Neural cell (in vitro differentiated cells): ENCODE measurements around the gene CD47. TPM values are rescaled to one million over a fixed set of nuclear protein-coding genes. Genes with fewer than 3 reads are reported as not detected.

Source experiments
- H2AFZ ChIP-seq: fragments of 200-600, 300-800 bp; sonication (generic), shearing (Covaris generic); 2 replicates; pipeline ENCODE4 v1.6.0; 2014; ENCODE audit warnings: low read depth, mild to moderate bottlenecking, antibody characterized with exemption, low read length, moderate library complexity
- H3F3A ChIP-seq: fragments of 200-600 bp; shearing (Covaris generic); 2 replicates; pipeline ENCODE4 v1.6.1; 2016; ENCODE audit warnings: mild to moderate bottlenecking, moderate library complexity, mixed read lengths, antibody characterized with exemption, low read length; ENCODE audit not compliant: insufficient read depth, poor library complexity, severe bottlenecking
- H3K27ac ChIP-seq: fragments of 200-600, 300-800 bp; sonication (generic), shearing (Covaris generic); 2 replicates; pipeline ENCODE4 v1.5.1; 2014; ENCODE audit warnings: mild to moderate bottlenecking, low read length, moderate library complexity
- H3K27me3 ChIP-seq: fragments of 300-800, 200-600 bp; sonication (generic), shearing (Covaris generic); 2 replicates; pipeline ENCODE4 v1.6.0; 2014; ENCODE audit warnings: mild to moderate bottlenecking, low read depth, low read length, moderate library complexity; ENCODE audit not compliant: insufficient read depth
- H3K36me3 ChIP-seq: fragments of 300-800, 200-600 bp; sonication (generic), shearing (Covaris generic); 2 replicates; pipeline ENCODE4 v1.5.1; 2014; ENCODE audit warnings: mild to moderate bottlenecking, antibody characterized with exemption, low read length, moderate library complexity; ENCODE audit not compliant: insufficient read depth
- H3K4me2 ChIP-seq: fragments of 300-800, 200-600 bp; sonication (generic), shearing (Covaris generic); 2 replicates; pipeline ENCODE4 v1.6.0; 2014; ENCODE audit warnings: mild to moderate bottlenecking, low read length
- H3K4me3 ChIP-seq: fragments of 300-800, 200-600 bp; sonication (generic), shearing (Covaris generic); 2 replicates; pipeline ENCODE4 v1.5.1; 2014; ENCODE audit warnings: mild to moderate bottlenecking, low read length, moderate library complexity
- H3K79me2 ChIP-seq: fragments of 200-600 bp; shearing (Covaris generic); replicated peaks from 2 replicates; pipeline ENCODE4 v1.6.0; 2014; ENCODE audit warnings: mild to moderate bottlenecking, low read length, moderate library complexity; ENCODE audit not compliant: insufficient read depth
- H3K9ac ChIP-seq: fragments of 300-800, 200-600 bp; sonication (generic), shearing (Covaris generic); 2 replicates; pipeline ENCODE4 v1.6.1; 2016; ENCODE audit warnings: mild to moderate bottlenecking, low read length, mixed read lengths
- H3K9me2 ChIP-seq: fragments of 200-600 bp; shearing (Covaris generic); 2 replicates; pipeline ENCODE4 v1.6.1; 2016; ENCODE audit warnings: mild to moderate bottlenecking, low read length, mixed read lengths; ENCODE audit not compliant: insufficient read depth
- H3K9me3 ChIP-seq: fragments of 200-600, 300-800 bp; sonication (generic), shearing (Covaris generic); 2 replicates; pipeline ENCODE4 v1.6.1; 2016; ENCODE audit warnings: mild to moderate bottlenecking, mixed run types, low read length, moderate library complexity, mixed read lengths
- H4K20me1 ChIP-seq: fragments of 200-600 bp; shearing (Covaris generic); 2 replicates; pipeline ENCODE4 v1.6.1; 2016; ENCODE audit warnings: mild to moderate bottlenecking, mixed run types; ENCODE audit not compliant: insufficient read depth
- CTCF ChIP-seq: fragments of 450-650 bp; IDR thresholded peaks from 2 replicates; pipeline ENCODE4 v1.5.1; 2014; ENCODE audit warnings: antibody characterized with exemption, mild to moderate bottlenecking, moderate library complexity; ENCODE audit not compliant: poor library complexity, severe bottlenecking
- EP300 ChIP-seq: fragments of 450-650 bp; conservative IDR thresholded peaks from 2 replicates; pipeline ENCODE4 v1.6.1; 2014; ENCODE audit warnings: antibody characterized with exemption, mild to moderate bottlenecking, moderate library complexity; ENCODE audit not compliant: poor library complexity, severe bottlenecking
- EZH2 ChIP-seq: fragments of 200-600, 300-800 bp; shearing (Covaris generic), sonication (generic); IDR thresholded peaks from 2 replicates; pipeline ENCODE4 v1.6.1; 2014; ENCODE audit warnings: antibody characterized with exemption, low read length, borderline replicate concordance, mild to moderate bottlenecking; ENCODE audit not compliant: insufficient read depth, poor library complexity, severe bottlenecking
- MXI1 ChIP-seq: fragments of 450-650 bp; conservative IDR thresholded peaks from 2 replicates; pipeline ENCODE4 v1.6.1; 2014; ENCODE audit warnings: antibody characterized with exemption, mild to moderate bottlenecking; ENCODE audit not compliant: poor library complexity, severe bottlenecking
- POLR2AphosphoS5 ChIP-seq: IDR thresholded peaks from 2 replicates; pipeline ENCODE4 v1.6.1; 2012
- RAD21 ChIP-seq: fragments of 450-650 bp; conservative IDR thresholded peaks from 2 replicates; pipeline ENCODE4 v1.6.1; 2014; ENCODE audit warnings: antibody characterized with exemption, mild to moderate bottlenecking, moderate library complexity
- REST ChIP-seq: IDR thresholded peaks from 2 replicates; pipeline ENCODE4 v1.6.1; 2012; ENCODE audit warnings: borderline replicate concordance
- SMC3 ChIP-seq: fragments of 450-650 bp; conservative IDR thresholded peaks from 2 replicates; pipeline ENCODE4 v1.6.1; 2014; ENCODE audit warnings: antibody characterized with exemption, mild to moderate bottlenecking, moderate library complexity; ENCODE audit not compliant: poor library complexity
- TAF1 ChIP-seq: IDR thresholded peaks from 2 replicates; pipeline ENCODE4 v1.6.1; 2012; ENCODE audit warnings: low read depth
- polyA plus RNA-seq: library from polyadenylated mRNA; depleted of rRNA; stranded (reverse); fragments of >200 nt; gene quantifications from 2 replicates; pipeline ENCODE4 v1.2.3, GENCODE V29; 2014

CD47 gene
- polyA plus RNA-seq, 1 donor from 2014 or later = 128 TPM

GRCh38 chr3:108110934-108111333, 20.1 kb upstream of the CD47 start:
- Histone ChIP-seq H3K79me2 (no peaks in the 10 kb centered on the region), H3K9me3 (no peaks in the 10 kb centered on the region), H3K9me2 (no peaks in the 10 kb centered on the region), H3K36me3 (no peaks in the 10 kb centered on the region), H3K27me3 (no peaks in the 10 kb centered on the region), H3K4me2 (no peak overlapping the region), H3K27ac (no peak overlapping the region), H4K20me1 (no peaks in the 10 kb centered on the region), H3K9ac (no peak overlapping the region), H3K4me3 (no peak overlapping the region), H3F3A (no peaks in the 10 kb centered on the region), H2AFZ (no peak overlapping the region)
- TF ChIP-seq POLR2AphosphoS5 (no peak), TAF1 (no peak), SMC3 (no peak), REST (no peak), EZH2 (no peak), EP300 (no peak), CTCF (no peak), RAD21 (no peak), MXI1 (no peak)

- H3K4me2 ChIP-seq = no peak overlapping the region
- H3K27me3 ChIP-seq = no peaks in the 10 kb centered on the region
- no peak overlapping the region for H2AFZ ChIP-seq
- H3K4me3 ChIP-seq = no peak overlapping the region
- no peaks in the 10 kb centered on the region for H3K9me3 ChIP-seq
- TF ChIP-seq REST (no peak), RAD21 (no peak), SMC3 (no peak), CTCF (no peak), EZH2 (no peak), POLR2AphosphoS5 (no peak), EP300 (no peak), MXI1 (no peak), TAF1 (no peak)
- no peaks in the 10 kb centered on the region for H3K36me3 ChIP-seq
- H3K9ac ChIP-seq = no peak overlapping the region
- no peaks in the 10 kb centered on the region for H3K9me2 ChIP-seq
- H3K27ac ChIP-seq = no peak overlapping the region
- no peaks in the 10 kb centered on the region for H4K20me1 ChIP-seq
- H3F3A ChIP-seq = no peaks in the 10 kb centered on the region
- H3K79me2 ChIP-seq = no peaks in the 10 kb centered on the region
Measured at GRCh38 chr3:108108416-108108815, 17.6 kb upstream of the CD47 start.
